ENCODE results near the gene DENND4A.

Gene DENND4A

DNA sequence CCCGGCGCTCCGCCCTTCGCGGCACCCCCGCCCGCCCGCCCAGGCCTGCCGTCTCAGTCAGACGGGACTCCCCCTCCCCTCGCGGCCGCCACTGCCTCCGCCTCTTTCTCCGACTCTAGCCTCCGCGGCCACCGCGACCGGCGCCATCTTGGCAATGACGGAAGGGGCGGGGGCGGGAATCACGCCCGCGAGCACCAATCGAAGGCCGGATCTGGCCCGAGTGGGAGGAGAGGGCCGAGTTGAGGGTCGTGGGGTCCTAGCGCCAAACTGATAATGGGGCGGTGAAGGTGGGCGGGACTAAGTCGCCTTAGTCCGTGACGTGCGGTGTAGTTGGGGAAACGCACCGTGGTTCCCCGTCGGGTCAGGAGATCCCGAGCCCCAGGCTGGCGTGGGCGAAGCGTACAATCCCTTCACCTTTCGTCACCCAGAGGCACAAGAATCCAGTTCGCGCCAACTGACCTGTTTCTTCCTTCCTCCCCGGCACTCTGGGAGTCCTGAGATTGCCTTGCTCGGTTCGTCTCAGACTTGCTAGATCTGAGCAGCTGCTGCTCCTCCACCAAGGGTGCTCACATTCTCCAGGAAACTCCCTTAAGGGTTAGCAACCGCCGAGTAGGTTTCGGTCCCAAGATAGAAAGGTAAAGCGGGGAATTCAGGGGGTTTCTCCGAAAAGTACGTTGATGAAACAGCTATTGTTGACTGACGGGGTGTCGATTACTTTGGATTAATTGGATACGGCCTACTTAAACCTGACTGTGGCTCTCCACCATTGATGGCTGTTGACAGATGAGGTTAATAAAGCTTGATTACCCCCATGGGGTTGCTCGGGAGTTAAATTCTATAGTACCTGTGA, at the start of gene DENND4A:
DENND4A (minus strand) TSS at position 156 of the 850 bp plus-strand sequence. CDS start 35,843 bp downstream, outside the sequence.
- peak; percentile 95 for DNase-seq

DNA sequence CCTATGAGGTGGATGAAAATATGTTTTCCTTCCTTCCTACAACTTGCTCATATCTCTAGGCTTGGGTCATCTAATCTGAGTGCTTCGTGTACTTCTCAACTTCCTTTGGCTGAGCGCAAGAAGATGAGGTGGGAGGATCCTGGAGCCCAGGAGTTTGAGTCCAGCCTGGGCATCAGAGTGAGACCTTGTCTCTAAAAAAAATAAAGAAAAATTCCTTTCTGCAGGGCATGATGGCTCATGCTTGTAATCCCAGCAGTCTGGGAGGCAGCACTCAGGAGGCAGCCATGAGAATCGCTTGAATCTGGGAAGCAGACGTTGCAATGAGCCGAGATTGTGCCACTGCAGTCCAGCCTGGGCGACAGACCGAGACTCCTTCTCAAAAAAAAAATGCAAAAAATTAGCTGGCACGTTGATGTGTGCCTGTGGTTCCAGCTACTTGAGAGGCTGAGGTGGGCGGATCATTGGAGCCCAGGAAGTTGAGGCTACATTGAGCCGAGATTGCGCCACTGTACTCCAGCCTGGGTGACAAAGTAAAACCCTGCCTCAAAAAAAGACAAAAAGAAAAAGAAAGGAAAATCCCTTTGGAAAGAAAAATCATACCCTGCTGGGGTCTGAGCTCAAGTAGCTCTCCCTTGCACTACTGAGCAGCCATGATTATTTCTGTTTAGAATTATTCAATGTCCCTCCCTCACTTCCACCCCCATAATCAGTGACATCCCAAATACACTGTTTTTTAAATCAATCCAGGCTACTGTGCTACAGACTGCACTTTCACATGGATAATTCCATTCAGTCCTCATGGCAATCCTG, 49.2 kb upstream of the DENND4A start:
- no peak for DNase-seq

DNA sequence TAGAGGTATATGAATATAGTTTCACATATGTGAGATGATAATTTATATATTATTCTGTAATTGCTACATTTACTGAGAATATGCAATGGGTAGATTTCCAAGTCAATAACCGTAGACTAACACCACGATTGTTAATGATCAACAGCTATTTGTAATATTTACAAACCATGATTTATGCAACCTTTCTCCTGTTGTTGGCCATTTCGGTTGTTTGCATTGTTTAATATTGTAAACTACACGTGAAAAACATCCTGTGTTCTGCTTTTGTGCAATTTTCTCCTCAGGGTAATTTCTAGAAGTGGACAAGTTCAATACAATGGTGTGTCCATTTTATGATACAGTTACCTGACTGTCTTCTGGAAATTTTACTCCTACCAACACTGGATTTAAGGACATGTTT, 47.9 kb upstream of the DENND4A start:
- DNase-seq: no peak

DNA sequence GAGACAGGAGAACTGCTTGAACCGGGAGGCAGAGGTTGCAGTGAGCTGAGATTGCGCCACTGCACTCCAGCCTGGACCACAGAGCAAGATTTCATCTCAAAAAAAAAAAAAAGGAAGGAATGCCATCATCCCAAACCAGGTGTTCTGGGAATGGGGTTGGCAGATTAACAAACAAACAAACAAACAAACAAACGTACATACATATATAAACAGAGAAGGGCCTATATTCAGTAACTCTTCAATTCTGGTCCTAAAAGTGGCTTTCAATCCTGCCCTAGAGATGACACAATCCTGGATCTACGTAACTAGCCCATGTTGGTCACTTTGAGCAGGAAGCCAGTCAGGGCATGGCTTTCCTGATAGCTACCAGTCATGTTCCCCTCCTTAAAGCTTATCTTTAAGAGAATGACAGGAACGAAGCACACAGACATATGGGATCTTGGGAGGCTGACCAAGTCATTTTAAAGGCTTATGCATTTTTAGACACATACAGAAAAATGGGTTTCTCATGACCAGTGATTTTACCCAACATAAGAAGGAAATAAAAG, 47.3 kb upstream of the DENND4A start:
- DNase-seq: no peak

DNA sequence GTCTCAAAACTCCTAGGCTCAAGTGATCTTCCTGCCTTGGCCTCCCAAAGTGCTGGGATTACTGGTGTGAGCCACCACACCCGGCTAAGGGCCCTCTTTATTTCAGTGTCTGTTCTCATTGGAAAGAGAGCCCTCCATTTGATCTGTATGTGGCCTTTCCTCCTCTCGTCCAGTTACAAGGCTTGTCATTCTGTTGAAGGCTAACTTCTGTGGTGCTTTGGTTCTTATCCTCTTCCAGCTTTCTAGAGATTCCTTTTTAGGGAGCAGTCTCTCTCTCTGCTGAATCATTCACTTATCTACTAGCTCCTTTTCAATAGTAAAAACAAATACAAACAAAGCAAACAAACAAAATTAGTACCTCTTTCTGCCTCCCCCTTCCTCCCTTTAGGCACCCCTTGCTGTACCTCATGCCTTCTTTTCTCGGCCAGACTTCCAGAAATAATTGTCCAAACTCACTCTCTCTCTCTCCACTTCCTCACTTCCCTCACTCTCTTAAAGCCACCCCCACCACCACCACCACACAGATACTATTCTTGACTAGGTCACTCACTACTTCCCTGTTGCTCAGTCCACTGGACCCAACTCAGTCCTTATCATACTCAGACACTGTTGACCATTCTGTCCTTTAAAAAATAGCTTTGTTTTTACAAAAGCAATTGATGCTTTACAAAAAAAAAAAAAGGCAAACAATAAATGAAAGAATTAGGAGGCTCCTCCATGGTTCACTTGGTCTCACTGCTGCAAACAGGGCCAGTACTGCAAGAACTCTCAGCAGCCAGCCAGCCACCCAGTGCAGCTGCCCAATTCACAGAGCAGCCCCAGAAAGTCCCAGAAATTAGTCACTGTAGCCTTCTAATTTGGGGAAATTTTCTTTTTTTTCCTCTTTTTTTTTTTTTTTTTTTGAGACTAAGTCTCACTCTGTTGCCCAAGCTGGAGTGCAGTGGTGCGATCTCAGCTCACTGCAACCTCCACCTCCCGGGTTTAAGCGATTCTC, 45.5 kb upstream of the DENND4A start:
- no peak for DNase-seq

DNA sequence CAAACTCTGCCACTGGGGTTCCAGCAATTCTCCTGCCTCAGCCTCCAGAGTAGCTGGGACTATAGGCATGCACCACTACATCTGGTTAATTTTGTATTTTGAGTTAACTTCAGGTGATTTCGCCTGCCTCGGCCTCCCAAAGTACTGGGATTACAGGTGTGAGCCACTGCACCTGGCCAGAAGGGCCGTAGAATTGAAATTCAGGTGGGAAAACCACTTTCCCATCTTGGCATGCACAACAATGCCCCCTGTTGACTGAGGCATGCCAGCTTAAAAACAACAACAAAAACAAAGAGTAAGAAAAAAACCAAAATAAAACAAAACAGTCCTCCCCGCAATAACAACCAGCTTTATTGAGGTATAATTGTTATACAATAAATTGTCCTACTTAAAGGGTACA, 44.6 kb upstream of the DENND4A start:
- DNase-seq: no peak

DNA sequence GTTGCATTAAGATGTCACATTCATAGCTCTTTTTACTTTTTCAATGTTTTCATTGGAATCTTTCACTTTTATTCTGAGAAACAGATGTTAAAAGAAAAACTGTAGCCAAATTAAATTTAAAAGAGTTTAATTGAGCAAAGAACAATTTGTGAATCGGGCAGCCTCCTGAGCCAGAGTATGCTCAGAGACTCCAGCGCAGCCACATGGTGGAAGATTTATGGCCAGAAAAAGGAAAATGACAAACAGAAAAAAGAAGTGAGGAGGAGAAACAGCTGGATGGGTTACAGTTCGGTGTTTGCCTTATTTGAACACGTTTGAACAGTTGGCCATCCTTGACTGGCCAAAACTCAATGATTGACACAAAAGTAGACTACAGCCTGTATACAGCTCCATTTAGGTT, 43.4 kb upstream of the DENND4A start:
- DNase-seq: no peak

DNA sequence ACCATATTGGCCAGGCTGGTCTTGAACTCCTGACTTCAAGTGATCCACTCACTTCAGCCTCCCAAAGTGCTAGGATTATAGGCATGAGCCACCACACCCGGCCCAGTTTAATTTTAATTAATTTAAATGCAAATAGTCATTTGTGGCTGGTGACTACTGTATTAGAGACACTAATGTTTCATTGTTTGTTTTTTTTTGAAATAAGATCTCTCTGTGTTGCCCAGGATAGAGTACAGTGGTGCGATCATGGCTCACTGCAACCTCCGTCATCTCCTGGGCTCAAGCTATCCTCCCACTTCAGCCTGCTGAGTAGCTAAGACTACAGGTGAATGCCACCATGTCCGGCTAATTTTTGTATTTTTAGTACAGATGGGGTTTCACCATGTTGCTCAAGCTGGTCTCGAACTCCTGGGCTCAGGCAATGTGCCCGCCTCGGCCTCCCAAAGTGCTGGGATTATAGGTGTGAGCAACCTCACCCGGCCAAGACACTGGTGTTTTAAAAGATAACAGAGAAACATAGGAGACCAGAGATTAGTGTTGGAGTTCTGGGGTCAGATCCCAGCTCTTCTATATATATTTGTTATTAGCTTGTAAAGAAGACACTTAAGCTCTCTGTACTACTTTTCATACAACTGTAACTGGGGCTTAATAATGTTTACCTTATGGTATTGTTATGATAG, 42.6 kb upstream of the DENND4A start:
- DNase-seq: no peak

DNA sequence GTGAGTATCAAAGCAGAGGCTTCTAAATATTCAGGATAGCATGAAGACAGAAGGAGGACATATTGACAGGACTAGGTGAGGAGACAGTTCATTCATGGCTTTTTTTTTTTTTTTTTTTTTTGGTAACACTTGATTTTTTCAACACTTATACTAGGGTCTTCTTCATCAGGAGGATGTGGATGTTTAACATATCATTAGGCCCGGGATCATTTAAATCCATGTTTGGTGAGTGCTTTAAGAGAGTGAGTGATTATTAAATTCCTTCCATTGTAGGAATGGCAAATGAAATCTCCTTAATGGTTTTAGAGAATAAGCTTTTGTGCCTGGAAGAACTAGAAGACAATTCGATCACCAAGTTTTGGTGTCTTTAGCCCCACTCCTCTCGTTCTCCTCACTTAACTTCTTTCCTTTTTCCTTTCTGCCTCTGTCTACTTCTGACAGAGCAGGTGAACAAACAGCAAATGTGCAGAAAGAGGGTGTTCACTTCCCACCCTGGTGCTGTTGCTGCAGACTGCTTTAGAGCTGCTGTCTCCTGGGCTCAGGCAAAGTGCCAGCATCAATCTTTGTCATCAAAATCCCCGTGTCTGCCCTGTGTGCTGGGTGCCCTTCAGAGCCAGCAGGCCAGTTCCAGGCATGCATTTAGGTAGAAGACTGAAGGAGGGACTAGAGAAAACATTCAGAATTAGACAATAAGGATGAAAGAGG, 41.6 kb upstream of the DENND4A start:
- no peak for DNase-seq

DNA sequence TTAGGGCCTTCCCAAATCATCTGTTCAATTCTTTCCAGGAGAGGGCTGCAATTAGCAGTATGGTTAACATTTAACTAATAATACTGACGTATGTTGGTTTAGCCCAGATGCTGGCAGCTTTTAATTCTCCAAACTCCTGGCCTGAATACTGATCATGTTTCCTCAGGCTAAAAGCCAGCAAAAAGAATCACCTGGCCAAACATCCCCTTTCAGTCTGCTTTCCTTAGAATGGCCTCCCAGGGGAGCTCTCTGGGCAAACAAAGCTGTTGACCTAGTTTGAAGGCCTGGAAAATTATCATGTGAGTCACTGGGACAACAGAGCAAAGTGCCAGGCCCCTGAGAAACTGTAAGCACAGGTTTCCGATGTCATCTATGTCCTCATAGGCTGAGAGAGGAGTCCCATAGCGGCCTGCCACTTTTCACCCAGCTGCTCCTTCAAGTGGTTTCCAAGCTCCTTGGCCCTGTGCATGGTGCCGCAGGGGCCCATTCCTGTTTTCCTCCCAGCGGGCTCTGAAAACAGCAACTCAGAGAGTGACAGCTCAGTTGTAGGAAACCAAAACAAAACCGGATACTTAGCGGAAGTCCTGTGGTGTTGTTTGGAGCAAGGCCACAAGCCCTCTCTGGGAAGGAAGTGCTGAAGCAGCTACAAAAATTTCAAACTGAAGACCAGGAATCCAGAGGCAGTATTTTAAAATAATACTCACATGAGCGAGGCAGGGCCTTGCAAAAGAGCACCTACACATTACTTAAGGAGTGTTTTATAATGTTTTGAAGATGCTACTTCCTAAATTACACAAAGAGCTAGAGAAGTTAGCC, 40.7 kb upstream of the DENND4A start:
- no peak for DNase-seq

DNA sequence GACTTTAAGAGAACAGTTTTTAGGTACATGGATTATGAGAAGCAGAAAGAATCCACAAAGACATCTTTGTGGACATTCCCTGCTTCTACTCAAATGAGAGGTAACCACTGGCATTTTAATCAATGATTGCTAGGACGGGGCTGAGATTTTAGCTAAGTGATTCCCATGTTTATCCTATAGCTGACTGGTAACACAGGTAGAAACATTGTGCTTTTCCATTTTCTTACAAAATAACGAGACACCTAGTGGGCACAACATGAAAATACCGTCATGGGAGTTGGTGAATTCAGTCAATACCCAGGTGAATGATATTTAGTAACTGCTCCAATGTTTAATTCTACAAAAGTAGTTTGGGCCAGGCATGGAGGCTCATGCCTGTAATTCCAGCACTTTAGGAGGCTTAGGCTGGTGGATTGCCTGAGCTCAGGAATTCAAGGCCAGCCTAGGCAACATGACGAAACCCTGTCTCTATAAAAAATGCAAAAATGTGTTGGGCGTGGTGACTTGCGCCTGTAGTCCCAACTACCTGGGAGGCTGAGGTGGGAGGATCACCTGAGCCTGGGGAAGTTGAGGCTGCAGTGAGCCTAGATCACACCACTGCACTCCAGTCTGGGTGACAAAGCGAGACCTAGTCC, 37.2 kb upstream of the DENND4A start:
- DNase-seq: no peak

DNA sequence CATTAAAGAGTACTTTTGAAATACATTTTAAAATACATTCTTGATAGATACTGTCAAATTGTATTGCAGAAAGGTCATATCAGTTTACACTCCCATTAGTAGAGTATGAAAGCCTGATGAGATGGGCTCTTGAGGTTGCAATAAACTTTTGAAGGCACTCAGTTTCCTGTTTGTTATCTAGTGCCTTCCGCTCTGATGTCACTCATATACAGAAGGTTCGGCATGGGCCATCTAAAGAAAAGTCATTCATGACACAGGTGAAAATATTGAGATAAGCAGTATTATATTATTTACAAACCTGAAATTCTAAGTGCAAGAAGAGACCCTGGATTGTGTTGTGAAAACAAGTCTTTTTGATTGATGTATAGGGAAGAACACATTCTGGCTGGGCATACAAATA, 36.5 kb upstream of the DENND4A start:
- DNase-seq: no peak

DNA sequence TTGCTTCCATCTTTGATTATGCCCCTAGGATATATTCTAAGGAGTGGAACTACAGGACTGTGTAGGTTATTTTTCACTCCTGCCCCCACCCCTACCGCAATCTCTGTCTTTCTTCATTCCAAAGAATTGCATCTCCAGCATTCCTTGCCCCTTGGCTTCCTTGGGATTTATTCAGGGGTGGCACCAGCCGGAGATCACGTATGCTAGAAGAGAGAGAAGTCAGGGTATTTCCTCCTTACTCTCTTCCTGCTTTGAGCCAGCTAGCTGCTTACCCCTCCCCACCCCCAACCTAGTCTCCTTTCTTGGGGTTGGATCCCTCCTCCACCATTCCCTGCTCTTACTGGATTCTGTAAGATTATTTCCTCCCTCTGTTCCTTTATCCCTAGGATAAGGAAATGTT, 35.0 kb upstream of the DENND4A start:
- no peak for DNase-seq

DNA sequence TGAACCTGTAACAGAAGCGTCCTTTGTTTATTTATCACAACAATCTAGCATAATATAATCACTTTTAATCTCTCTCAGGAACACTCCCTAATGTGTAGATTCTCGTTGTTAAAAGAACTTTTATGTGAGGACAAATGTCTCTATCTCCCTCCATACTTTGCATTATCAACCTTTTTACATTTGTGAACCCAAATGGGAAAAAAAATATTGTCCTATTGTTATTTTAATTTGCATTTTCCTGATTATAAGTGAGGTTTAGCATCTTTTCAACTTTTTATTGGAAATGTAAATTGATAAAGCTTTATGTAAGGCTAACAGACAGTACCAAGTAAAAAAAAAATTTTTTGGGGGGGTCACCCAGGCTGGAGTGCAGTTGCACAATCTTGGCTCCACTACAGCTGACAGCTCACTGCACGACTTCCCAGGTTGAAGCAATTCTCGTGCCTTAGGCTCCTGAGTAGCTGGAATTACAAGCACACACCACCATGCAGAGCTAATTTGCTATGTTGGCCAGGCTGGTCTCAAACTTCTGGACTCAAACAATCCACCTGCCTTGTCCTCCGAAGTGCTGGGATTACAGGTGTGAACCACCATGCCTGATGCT, 33.0 kb upstream of the DENND4A start:
- DNase-seq: no peak

DNA sequence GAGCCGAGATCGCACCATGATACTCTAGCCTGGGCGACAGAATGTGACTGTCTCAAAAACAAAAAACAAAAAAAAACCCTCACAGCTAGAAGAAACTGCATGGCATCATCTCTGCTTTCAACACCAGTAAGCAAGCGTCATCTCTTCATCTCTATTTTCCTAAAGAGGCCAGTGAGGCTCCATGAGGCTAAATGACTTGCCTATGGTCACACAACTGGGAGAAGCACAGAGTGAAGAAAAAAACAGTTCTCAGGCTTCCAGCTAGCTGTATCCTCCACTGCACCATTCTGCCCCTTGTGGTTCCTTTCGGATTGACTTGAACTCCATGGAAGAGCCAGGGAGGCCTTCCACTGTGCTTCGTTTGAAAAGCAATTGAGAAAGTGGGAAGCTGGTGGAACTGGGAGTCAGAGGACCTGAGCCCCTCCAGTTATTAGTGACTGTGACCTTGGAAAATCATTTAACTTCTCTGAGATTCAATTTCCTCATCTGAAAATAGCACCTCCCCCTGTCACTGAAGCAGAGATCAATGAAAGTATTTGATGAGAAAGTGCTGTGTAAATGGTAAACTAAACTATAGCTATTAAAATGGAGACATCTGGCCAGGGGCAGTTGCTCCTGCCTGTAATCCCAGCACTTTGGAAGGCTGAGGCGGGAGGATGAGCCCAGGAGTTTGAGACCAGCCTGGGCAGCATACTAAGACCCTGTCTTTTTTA, 32.1 kb upstream of the DENND4A start:
- DNase-seq: no peak

DNA sequence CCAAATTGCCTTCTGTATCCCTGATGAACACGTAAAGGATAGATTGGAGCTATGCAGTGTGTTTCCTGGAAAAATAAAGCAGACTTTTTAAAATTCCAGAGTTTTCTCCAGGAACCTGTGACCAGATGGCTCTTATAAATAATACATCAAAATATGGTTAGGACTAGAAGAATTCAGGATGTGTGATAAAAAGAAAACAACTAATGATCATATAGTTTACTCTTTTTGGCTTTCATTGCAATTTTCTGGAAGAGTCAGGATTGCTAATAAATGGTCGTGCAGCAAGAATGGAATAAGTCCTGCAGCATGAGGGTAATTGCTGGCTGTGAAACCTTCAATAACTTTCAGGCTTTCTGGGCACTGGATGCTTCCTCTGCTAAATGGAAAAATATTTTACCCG, 30.2 kb upstream of the DENND4A start:
- DNase-seq: no peak

DNA sequence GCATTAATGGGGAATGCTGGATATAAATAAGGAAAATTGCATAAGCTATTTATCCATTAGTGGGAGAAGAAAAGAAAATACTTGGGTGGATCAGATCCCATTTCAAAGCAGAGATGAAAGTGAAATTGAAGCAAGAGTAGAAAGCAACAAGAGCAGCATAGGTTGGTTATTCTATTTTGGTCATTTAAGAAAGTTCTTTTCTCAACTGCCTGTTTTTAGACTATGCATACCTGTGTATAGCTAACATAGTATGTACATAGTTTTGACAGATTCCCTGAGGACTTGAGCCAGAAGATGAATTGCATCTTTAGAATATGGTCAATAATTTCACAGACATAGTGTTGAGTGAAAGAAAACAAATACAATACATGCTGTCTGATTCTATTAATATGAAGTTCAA, 29.0 kb upstream of the DENND4A start:
- DNase-seq: no peak

DNA sequence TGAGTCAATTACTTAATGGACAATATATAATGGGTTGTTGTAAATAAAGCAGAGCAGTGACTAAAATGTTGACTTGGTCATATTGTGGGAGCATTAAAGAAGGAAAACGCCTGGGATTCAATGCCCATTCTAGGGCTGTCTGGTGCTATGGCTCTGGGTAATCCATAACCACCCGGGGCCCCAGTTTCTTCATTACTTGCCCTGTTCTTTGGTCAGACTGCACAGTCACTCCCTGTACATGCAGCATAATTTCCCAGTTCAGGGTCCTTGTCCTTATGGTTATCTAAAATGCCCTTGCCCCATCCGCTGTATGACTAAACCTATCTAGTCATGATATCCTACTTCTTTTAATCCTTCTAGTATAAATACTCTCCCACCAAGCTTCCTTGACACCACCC, 27.5 kb upstream of the DENND4A start:
- no peak for DNase-seq

All from NCI-H1048 (cell line).